Left colon (tissue), 2 donors: Measurements from ENCODE around the gene DNAJC9. TPM values are rescaled to one million over a fixed set of nuclear protein-coding genes. Genes with fewer than 3 reads are reported as not detected.

ENCODE experiments used
- ATAC-seq: fragments of 200-7000 bp; cut with Tn5 transposase; one replicate; pipeline ENCODE4 v1.9.1; 2020; ENCODE audit warnings: mild to moderate bottlenecking, moderate library complexity
- DNase-seq, 2 donors: peaks; one replicate each; pipeline ENCODE4 v3.0.0-alpha.2; 2020
- intact Hi-C, 2 donors: fragments of 100-400 bp; cut with DNase I in 1 of 2; cut with micrococcal nuclease in 1 of 2; formaldehyde crosslinking; loops; one replicate each; pipeline versions ENCODE4 v1.11.2 to v1.14.0; 2022; cut with DNase I, micrococcal nuclease
- total RNA-seq, 2 donors: library from RNA; stranded (reverse); fragmentation: NEBNext Ultra II Directional; extraction: Animal tissue kit (Norgen Biotek cat#: 25700); gene quantifications; one replicate each; pipeline ENCODE4 v1.2.1, GENCODE V29; 2021
- donor health status: DM: no; HTN: no; CAD: no.
- donor health status: DM: yes; HTN: yes; CAD: no.

Gene DNAJC9
- total RNA-seq, 2 donors from 2014 or later = 11.8 to 15.9 TPM

DNA sequence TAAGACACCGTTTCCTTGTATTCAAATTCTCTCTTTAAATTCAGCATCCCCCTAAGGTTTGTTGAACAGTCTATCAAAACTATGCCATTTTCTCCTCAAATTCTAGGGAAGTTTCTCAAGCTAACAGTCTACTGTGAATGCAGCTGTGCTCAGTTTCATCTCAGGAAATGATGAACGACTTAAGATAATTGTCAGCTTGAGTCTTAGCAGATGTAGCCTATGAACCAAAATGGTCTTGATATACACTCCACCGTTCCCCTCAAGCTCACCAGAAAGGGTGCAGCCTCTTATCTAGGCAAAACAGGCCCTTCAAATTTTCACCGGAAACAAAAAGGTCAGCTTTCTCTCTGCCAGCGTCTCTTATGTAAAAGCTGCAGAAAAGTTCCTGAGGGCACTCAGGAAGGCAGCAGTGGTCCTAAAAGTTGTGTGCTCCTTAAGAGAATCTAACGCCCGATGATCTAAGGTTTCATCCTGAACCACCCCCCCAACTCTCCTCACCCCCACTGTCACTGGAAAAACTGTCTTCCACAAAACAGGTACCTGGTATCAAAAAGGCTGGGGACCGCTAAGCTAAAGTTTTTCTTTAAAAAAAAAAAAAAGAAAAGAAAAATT lies 2.1 kb downstream of the DNAJC9 start:
- DNase-seq (no peak), ATAC-seq (no peak)
- intact Hi-C loops = no loop called here

DNA sequence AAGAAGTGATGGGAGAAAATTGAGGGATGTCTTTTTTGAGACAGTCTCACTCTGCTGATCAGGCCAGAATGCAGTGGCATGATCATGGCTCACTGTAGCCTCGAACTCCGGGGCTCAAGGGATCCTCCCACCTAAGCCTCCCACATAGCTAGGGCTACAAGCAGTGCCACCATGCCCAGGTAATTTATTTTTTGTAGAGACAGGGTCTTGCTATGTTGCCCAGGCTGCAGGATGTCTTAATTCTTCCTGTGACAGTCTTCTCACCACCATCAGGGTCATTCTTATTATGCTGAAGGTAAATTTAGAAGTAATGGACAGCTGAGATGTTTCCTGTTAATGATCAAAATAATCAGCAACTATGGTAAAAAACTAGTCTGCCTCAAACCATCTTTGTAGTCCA lies 7.1 kb downstream of the DNAJC9 start:
- DNase-seq = no peak
- intact Hi-C loops = no loop called here
- no peak for ATAC-seq

DNA sequence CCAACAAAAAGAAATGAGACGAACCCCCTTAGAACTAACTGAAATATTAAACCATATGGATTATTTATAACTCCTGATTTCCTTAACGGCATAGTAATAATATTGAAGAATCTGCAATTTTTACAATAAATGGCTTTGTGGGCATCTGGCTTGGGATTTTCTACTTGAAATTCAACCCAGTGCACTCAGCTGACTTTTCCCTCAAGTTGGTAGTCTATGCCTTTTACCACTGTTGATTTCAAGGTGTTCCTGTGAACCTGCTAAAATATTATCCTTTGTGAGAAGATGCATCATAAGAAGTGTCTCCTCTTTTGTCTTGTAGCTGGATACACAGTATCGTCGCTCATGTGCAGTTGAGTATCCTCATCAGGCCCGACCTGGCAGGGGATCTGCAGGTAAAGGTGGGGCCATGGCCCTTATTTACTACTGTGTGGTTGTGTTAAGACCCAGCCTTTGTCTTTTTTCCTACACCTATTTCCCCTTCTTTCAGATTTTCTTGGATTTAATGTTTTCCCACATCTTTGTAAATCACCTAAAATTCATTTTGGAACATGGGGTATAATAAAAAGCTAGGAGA lies 8.0 kb downstream of the DNAJC9 start:
- intact Hi-C loops = no loop called here
- ATAC-seq = no peak
- DNase-seq = no peak

DNA sequence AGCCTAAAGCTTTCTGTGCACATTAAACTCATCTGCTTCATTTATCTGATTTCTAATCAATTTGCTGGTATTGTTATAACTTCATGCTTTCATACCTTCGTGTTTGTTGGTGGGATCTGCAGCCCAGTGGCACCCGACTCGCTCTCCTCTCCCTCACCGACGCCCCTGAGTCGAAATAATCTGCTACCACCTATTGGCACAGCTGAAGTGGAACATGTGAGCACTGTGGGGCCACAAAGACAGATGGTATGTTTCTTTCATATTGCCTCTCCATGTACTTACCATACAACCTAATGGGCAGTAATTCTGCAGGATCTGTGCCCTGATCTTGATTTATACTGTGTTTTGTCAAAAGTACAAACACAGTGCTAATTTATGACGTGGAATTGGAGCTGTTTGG lies 12.4 kb downstream of the DNAJC9 start:
- intact Hi-C loops = no loop called here
- DNase-seq = no peak
- no peak for ATAC-seq

DNA sequence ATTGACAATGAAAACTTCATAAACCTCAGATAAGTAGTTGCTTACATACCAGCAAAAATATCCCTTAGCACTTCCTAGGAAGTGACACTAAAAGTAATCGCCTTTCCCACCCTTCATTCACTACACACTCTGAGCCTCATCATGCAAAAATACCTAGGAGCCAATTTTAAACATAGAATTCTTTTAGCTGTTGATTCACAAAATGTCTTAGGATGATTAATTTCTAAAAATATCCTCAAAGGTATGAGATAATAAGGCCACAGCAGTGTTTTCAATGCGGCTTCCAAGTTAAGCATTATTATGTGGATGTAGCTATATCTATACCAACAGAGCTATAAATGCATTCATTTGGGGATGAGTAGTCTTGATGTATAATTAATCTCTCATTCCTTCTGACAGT lies 13.2 kb downstream of the DNAJC9 start:
- intact Hi-C loops = no loop called here
- no peak for ATAC-seq

DNA sequence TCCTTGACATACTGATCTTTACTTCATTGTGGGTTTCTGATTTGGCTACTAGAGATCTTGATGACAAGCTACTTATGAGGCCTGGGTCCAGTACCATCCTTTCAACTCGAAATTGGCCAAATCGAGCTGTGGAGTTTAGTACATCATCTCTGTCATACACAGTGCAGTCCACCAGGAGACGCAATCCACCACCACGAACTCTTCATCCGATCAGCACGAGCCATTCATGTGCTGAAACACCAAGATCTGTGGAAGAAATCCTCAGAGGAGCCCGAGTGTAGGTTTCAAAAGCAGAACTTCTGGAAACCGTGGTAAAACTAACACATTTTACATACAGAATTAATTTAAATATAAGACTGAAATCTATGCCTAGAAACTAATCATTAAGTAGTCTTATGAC lies 14.2 kb downstream of the DNAJC9 start:
- intact Hi-C loops = no loop called here
- ATAC-seq = no peak
- no peak for DNase-seq

More for the DNA sequence above, 13.2 kb downstream of the DNAJC9 start:
- no peak for DNase-seq

DNA sequence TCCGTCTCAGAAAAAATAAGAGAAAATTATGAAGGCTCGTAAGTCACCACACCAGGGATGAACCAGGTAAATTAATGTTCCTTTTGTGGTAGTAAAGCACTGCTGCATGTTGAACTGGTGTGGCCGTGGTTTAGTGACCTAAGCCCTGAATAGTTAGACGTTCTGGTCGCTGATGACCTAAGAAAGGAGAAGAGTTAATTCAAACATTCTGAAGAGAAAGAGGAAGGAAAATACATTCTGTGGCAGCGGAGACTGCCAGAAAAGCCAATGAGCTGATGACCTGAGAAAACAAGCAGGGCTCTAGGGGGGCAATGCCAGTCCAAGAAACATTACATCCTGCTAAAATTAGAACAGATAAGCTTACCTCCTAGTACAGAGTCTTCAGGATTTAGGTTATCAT lies 17.5 kb downstream of the DNAJC9 start:
- intact Hi-C loops = no loop called here
- DNase-seq (no peak), ATAC-seq (no peak)

DNA sequence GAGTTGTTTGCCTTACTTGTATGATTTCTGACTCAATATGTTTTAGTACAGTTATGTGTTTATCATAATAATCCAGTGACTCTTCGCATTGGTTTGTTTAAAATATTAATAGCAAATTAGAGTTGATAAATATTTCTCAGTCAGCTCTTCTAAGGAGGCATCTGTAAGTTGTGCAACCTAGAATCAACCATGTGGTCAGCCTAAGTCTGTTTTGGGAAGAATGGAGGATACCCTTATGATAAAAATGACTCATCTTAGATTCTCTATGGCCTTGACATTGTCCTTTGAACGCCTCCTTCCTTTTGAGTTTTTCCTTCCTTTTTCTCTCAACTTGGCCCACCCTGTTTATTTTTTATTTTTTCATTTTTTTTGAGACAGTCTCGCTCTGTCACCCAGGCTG lies 18.8 kb downstream of the DNAJC9 start:
- ATAC-seq = no peak
- intact Hi-C loops = no loop called here
- DNase-seq = no peak

DNA sequence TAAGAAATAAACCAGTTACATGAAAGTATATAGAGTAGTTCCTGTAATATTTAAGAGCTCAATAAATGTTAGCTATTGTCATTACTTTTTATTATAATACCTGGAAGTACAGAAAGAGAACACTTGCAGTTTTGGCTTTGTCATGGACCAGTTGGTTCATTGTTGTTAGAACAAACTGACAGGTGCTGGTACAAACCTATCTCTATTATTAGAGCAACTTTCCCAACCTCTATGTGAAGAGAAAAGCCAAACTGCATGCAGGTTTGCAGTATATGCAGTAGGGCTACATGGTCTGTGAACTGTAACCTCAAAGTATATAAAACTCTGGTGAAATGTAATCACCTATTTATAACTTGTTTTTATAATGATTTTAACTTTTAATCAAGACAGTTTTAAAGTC lies 20.4 kb downstream of the DNAJC9 start:
- DNase-seq = no peak
- ATAC-seq = no peak
- intact Hi-C loops = no loop called here

DNA sequence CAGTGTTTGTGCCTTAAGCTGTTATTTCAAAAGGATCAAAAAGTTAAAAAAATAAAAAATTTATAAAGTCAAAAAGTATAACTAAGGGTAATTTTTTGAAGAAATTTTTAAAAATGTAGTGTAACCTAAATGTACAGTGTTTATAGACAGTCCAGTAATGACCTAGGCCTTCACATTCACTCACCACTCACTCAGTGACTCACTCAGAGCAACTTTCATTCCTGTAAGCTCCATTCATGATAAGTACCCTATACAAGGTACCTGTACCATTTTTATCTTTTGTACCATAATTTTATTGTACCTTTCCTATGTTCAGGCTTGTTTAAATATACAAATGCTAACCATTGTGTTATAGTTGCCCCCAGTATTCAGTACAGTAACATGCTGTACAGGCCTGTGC lies 21.5 kb downstream of the DNAJC9 start:
- DNase-seq = no peak
- ATAC-seq = no peak
- intact Hi-C loops = no loop called here

DNA sequence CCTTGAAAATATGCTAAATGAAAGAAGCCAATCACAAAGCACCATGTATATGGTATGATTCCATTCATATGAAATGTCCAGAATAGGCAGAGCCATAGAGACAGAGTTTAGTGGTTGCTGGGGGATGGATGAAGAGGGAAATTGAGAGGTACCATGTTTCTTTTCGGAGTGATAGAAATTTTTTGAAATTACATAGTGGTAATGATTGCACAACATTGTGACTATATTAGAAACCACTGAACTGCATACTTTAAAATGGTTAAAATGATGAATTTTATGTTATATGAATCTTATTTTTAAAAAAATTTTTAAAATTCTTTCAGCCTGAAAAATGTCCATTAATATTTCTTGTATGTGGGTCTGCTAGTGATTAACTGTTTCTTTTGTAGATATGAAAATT lies 26.1 kb downstream of the DNAJC9 start:
- DNase-seq = no peak
- ATAC-seq = no peak
- intact Hi-C loops = no loop called here

DNA sequence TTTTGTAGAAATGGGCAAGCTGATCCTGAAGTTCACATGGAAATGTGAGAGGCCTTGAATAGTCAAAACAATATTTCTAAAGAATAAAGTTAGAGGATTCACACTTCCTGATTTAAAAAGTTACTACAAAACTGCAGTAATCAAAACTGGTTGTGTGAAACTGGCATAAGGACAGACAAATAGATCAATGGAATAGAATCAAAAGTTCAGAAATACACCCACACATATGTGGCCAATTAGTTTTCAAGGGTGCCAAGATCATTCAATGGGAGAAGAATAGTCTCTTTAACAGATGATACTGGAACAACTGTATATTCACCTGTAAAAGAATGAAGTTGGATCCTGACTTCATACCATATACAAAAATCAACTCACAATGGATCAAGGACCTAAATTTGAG lies 27.7 kb downstream of the DNAJC9 start:
- DNase-seq (no peak), ATAC-seq (no peak)
- intact Hi-C loops = no loop called here

DNA sequence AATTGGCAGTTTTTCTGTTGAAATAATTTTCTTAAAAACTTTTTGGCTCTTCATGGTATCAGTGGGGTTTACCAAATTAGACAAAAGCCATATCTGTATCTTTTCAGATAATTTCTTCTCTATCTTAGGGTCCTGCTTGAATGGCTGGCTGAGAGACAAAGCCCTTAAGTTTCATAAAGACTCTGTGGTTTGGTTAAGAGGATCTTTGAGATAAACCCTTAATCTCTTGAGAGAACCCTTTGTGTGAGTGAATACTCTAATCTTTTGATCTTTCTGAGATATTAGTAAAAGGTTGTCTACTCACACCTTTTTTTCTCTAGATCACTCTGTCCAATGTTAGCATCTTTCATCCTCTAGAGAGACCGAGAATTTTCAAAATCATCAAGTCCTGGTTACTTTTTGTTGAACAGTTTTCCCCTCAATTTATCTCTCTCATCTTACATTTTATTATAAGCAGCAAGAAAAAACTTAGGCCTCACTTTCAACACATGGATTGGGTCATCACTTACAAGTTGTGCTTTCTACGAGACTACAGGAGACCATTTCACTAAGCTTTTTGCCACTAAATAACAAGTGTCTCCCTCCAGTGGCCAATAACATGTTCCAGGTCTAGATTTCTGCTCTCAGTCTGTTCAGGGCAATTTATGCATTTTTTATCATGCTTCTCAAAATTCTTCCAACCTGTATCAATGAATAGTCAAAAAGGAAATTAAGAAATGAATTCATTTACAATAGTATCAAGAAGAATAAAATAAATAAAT lies 28.4 kb downstream of the DNAJC9 start:
- ATAC-seq = no peak
- intact Hi-C loops = no loop called here

DNA sequence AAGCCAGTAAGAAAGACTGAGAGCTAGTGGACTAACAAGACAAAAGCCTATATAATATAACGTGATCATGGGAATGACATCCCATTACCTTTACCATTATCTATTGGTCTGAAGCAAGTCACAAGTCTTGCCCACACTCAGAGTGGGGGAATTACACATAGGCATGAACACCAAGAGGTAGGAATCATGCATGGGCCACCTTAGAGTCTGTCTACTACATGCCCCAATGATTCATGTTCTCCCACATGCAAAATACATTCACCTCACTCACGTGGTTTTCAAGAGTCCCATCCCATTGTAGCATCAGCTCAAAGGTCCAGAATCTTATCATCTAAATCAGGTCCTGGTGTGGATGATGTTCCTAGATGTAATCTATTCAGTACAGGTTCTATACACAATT lies 29.4 kb downstream of the DNAJC9 start:
- DNase-seq = no peak
- intact Hi-C loops = no loop called here
- ATAC-seq = no peak

More for the DNA sequence above, 28.4 kb downstream of the DNAJC9 start:
- DNase-seq = no peak

DNA sequence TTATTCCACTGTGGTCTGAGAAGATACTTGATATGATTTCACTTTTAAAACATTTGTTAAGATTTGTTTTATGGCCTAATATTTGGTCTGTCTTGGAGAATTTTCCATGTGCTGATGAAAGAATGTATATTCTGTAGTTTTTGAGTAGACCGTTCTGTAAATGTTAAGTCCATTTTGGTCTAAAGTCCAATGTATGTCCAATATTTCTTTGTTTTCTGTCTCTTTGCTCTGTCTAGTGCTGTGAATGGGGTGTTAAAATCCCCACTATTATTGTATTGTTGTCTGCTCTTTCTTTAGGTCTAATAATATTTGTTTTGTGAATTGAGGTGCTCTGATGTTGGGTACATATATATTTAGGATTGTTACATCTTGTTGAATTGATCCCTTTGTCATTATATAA lies 31.3 kb downstream of the DNAJC9 start:
- no peak for DNase-seq
- ATAC-seq = no peak
- intact Hi-C loops = no loop called here

DNA sequence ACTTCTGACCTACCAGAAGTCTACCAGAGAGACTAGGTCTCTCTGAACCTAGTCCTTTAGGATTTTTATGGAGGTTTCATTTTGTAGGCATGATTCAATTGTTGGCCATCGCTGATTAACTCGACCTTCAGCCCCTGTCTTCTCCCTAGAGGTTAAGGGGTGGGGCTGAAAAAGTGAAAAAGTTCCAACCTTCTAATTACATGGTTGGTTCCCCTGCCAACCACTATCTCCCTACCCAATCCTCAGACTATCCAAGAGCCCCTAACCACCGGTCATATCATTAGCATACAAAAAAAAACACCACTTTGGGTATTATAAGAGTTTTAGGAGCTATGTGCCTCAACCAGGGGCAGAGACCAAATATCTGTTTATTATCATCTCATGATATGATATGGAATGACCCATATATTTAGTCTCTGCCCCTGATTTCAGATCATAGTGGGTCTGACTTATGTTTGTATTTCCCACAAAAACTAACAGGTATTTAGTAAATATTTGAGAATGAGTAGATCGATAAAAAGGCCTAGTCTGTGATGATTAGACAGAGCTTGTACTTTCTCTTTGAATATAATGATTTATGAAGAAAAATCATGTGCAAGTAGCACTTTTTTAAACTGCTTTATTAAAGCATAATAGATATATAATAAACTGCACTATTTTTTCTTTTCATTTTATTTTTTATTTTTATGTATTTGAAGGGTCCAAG lies 35.8 kb downstream of the DNAJC9 start:
- DNase-seq = no peak
- intact Hi-C loops = no loop called here
- ATAC-seq = no peak

DNA sequence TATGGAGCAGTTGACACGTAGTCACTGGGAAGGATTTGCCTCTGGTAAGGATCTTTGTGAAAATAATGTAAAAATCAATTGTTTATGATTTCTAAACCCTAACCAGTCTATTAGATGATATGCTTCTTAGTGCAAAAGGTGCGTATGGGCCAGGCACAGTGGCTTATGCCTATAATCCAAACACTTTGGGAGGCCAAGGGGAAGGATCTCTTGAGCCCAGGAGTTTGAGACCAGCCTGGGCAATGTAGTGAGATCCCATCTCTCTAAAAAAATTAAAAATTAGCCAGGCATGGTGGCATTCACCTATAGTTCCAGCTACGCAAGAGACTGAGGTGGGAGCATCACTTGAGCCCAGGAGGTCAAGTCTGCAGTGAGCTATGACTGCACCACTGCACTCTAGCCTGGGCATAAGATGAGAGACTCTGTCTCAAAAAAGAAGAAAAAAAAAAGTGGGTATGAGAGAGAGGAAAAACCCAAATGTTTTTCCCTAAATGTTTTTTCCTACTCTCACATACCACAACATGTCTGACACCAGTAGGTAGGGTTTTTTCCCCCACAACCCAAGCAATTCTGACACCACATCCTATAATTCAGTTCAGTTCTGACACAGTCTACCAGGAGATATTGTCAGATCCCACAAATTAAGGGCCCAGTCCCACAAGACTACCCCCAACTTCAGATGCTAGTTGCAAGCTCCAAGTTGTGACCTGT lies 36.5 kb downstream of the DNAJC9 start:
- intact Hi-C loops = no loop called here
- ATAC-seq = no peak
- no peak for DNase-seq

DNA sequence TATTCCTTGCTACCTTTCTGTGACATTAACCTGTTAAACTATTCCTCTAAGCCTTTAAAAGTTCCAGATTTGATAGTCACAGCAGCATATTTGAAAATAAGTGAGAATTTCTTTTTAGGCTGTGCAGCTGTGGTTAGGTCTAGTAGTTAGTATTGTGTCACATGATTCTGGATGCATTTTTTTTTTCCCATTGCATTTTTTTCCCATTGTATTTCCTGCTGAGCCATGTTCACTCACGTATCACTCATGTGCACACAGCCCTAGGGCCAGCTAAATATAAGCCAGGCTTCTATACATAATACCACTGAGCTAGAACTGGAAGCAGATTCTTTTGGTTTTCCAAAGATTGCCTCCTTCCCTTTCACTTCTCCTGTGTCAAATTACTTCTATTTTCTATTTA lies 37.4 kb downstream of the DNAJC9 start:
- intact Hi-C loops = no loop called here
- DNase-seq = no peak
- no peak for ATAC-seq

DNA sequence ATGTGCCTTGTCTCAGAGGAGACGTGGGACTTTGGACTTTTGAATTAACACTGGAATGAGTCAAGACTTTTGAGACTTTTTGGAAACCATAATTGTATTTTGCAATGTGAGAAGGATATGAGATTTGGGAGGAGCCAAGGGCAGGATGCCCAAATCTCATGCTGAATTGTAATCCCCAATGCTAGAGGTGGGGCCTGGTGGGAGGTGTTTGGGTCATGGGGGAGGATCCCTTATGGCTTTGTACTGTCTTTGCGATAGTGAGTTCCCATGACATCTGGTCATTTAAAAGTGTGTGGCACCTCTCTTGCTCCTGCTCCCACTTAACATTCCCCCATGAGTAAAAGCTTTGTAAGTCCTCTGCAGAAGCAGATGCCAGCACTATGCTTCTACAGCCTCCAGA lies 39.2 kb downstream of the DNAJC9 start:
- intact Hi-C loops = no loop called here
- ATAC-seq (no peak), DNase-seq (no peak)
